ENCODE data around the gene NOTCH1.
A peak's percentile ranks its signal among the peaks of the same experiment; 100 is the strongest.

NOTCH1 gene

GRCh38 chr9:136528716-136529341 lies 17.0 kb downstream of the NOTCH1 start:
- DNase-seq, result no peak
- intact Hi-C loops (cut with DNase I), result no loop called here

GRCh38 chr9:136527721-136528710 lies 17.8 kb downstream of the NOTCH1 start:
- peak in 11 of 42 donors; percentile 42 to 75 (median 51) for DNase-seq
- intact Hi-C loops (cut with DNase I), result loop anchor here (2.0 kb wide), 1 partner anchor 17 kb away; no protein-coding TSS in a partner anchor

- intact Hi-C loops (cut with DNase I), result loop anchor here (2.0 kb wide), 1 partner anchor 18 kb away; no protein-coding TSS in a partner anchor
- DNase-seq, result no peak
Observed at GRCh38 chr9:136527131-136527530, 18.7 kb downstream of the NOTCH1 start.

- DNase-seq, result peak; percentile 72 to 94 (median 86)
- intact Hi-C loops (cut with DNase I), result loop anchor here (2.0 kb wide), 1 partner anchor 18 kb away; no protein-coding TSS in a partner anchor
Observed at GRCh38 chr9:136526625-136527066, 19.2 kb downstream of the NOTCH1 start.

- peak; percentile 84 to 98 (median 93) for DNase-seq
- intact Hi-C loops (cut with DNase I), result loop anchor here (2.0 kb wide), 1 partner anchor 19 kb away; no protein-coding TSS in a partner anchor
Observed at GRCh38 chr9:136525841-136526499, 19.9 kb downstream of the NOTCH1 start.

- intact Hi-C loops (cut with DNase I), result no loop called here
- DNase-seq, result no peak
Observed at GRCh38 chr9:136525207-136525606, 20.6 kb downstream of the NOTCH1 start.

GRCh38 chr9:136522314-136523237 lies 23.3 kb downstream of the NOTCH1 start:
- intact Hi-C loops (cut with DNase I), result no loop called here
- no peak for DNase-seq

GRCh38 chr9:136521537-136521936 lies 24.3 kb downstream of the NOTCH1 start:
- peak in 4 of 42 donors; percentile 29 to 48 (median 46) for DNase-seq
- intact Hi-C loops (cut with DNase I), result no loop called here

- DNase-seq, result no peak
- intact Hi-C loops (cut with DNase I), result no loop called here
Observed at GRCh38 chr9:136520053-136520540, 25.8 kb downstream of the NOTCH1 start.

GRCh38 chr9:136519263-136520052 lies 26.4 kb downstream of the NOTCH1 start:
- intact Hi-C loops (cut with DNase I), result no loop called here
- DNase-seq, result no peak

- no peak for DNase-seq
- intact Hi-C loops (cut with DNase I), result no loop called here
Observed at GRCh38 chr9:136518623-136519022, 27.2 kb downstream of the NOTCH1 start.

GRCh38 chr9:136517950-136518349 lies 27.9 kb downstream of the NOTCH1 start:
- no peak for DNase-seq
- intact Hi-C loops (cut with DNase I), result no loop called here

GRCh38 chr9:136517012-136517743 lies 28.7 kb downstream of the NOTCH1 start:
- intact Hi-C loops (cut with DNase I), result no loop called here
- no peak for DNase-seq

- intact Hi-C loops (cut with DNase I), result no loop called here
- DNase-seq, result peak; percentile 51 to 89 (median 73)
Observed at GRCh38 chr9:136516191-136516654, 29.6 kb downstream of the NOTCH1 start.

- intact Hi-C loops (cut with DNase I), result no loop called here
- no peak for DNase-seq
Observed at GRCh38 chr9:136515276-136515675, 30.6 kb downstream of the NOTCH1 start.

- intact Hi-C loops (cut with DNase I), result no loop called here
- DNase-seq, result peak in 14 of 42 donors; percentile 48 to 74 (median 61)
Observed at GRCh38 chr9:136514022-136514714, 31.7 kb downstream of the NOTCH1 start.
